HG03432 (cell line): ENCODE measurements around the gene WWTR1.
A peak's percentile ranks its signal among the peaks of the same experiment; 100 is the strongest.

Experiments
- ATAC-seq: cut with Tn5 transposase; IDR thresholded peaks from one replicate; pipeline ENCODE4 v1.9.1; 2021; ENCODE audit warnings: mild to moderate bottlenecking, moderate library complexity; ENCODE audit not compliant: unreplicated experiment

The WWTR1 gene

DNA sequence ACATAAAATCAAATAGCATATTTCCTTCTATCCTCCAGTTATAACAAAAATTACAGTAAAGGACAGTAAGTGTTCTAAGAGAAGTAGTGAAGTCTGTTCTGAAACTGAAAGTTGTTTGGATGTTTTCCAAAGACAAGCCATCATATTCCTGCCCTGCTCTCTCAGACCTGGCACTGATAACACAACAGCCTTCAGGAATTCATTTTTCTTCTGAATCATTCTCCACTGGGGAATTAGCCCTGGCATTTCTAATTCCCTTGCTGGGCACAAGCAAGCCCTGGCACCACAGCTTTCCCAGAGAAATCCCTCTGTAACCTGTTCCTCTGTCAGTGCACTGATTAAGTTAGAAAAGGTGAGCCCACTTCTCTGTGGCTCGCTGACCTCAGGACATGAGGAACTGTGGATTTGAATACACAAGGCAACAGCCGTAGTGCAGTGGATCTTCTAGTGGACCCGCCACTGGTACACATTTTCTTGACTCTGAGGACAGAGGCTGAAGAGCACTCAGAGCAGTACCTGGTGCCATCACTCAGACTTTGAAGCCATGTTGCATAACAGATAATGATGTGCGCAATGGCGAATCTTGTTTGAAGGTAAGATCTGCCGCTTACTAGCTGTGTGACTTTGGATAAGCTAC is 61.6 kb downstream of the WWTR1 start:
- ATAC-seq, result no peak

DNA sequence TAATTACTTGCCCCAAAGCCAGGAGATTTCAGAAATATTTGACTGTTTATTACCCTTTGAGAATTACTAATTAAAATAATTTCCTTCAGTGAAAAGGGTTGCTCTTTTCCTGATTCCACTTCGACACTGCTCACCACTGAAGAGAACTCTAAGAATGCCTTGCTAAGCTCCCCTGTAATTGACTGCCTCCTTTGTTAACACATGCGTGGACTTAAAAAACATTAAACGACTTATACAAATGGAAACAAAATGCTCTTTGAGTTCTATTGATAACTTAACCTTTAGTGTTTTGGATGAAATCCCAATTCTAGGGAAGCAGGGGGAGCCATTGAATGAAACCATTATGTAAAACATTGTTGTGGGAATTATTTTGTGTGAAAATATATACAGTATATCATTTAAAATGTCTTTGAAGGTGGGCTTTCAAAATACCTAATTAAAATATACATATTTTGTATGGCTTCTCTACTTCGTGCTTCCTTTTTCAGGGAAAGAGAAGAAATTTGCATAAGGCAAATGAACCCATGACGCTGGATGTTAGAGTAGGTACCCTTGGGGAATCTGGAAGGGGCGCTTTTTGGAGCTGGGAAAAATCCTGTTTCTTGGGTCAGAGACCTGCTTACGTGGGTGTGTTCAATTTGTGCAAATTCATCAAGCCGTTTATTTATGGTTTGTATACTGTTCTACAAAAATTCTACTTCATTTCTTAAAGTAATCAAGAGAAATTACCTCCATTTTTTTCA is 64.2 kb downstream of the WWTR1 start:
- no peak for ATAC-seq

DNA sequence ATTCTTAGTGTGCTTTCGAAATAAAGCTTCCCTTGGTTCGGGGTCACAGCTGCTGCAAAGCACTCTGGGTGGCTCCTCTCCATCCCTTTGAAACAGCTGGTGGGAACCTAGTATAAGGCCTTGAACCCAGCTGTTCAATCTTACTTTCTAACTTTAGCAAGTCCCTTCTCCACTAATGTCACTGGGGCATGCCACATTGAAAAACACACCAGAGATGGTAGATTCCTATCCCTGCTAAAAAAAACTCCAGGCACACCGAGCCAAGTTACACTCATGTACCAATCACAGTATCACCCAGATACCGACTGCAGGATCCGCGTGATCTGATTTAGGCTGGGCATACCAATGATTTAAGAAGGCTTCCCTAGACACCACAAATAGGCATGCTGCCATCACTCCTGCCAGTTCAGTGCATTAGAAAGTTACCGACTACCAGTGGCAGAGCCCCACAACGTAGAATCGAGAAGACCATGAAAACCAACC is 65.0 kb downstream of the WWTR1 start:
- no peak for ATAC-seq

DNA sequence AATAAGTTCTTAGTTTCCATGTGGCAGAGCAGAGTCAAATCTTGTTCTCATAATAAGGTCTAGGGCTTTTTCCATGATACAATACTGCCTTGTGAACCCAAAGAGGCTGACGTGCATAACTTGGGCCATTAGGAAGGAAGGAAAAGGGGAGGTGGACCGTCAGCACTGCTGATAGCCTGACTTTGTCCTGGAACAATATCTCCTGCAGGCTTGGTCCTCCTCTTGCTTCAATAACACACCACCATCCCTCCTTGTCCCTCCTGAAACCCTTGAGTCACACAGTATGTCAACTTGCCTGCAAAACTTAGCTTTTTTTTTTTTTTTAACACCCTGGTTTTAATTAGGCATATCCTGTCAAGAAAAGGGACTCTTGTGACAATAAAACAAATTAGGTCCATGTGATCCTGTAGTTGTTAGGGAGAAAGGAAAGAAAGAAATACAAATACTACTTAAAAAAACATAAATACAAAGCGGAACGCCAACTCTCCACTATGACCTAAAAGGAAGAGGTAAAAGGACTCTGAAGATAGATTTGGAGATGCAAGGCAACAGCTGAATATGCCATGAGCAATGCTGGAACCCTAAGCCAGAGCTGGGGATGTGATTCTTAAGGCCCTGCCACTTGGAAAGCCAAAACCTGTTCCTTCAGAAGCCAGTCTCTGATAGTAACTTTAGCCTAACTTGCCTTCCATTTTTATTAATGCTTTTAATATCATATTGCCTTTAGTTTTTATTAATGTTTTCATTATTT is 67.0 kb downstream of the WWTR1 start:
- ATAC-seq, result no peak

DNA sequence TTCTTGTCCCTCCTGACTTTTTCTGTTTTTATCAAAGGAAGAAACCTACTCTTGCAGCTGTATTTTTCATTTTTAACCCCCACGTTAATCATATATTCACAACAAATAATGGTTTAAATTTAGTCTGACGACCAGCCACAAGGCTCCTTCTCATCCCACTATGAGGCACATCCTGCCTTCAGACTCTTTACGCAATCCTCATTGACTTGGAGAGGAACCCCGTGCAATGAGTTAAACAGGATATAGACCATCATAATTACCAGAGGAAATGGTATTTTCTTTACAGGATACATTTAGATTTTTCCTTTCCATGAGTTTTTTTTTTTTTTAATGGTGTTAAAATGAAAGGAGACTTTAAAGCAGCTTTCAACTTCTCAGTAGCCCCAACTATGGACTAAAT is 68.5 kb downstream of the WWTR1 start:
- no peak for ATAC-seq

DNA sequence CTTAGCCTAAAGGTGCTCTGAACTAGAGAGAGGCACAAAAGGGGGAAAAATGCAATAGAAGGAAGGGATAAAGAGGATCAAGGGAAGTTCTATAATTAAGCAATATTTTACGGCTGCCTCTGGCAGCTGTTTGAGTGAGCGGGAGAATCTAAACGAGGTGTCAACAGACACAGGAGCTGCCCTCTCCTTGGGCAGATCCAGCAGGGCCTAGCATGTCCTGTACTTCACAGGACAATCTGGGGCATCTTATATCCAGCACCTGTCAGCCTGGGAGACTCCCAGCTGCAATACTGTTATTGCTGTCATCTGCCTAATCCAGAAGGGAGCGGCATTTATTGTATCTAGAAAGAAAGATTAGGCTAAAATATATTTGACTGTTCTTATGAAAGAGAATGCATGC is 68.9 kb downstream of the WWTR1 start:
- no peak for ATAC-seq

DNA sequence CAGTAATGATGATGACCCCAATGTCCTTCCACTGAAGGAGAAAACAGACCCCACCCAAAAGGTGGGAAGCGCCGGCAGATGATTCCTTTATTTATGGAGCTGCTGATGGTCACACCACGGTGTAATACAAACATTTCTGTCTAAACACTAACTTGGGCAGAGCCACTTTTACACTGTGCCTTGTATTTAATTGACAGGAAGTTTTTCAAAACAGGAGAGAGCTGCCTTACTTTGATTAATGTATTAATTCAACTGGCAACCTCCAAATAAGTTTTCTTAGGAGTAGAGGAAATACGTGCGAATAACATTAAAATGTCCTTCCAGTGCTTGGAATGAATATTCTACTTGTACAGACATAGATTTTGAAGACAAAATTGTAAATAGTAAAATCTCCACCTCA is 70.4 kb downstream of the WWTR1 start:
- ATAC-seq, result no peak

DNA sequence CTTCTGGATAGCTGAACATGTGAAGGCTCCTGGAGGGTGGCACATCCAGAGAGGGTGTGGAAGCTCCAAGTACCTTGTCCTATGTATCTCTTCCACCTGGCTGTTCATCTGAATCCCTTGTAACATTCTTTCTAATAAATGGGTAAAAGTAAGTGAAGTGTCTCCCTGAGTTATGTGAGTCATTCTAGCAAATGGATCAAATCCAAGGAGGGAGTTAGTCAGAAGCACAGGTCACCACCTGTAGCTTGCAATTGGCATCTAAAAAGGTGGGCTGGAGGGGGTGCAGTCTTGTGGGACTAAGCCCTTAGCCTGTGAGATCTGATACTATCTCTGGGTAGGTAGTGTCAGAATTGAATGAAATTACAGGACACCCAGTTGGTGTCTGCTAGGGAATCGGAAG is 71.0 kb downstream of the WWTR1 start:
- ATAC-seq, result no peak

DNA sequence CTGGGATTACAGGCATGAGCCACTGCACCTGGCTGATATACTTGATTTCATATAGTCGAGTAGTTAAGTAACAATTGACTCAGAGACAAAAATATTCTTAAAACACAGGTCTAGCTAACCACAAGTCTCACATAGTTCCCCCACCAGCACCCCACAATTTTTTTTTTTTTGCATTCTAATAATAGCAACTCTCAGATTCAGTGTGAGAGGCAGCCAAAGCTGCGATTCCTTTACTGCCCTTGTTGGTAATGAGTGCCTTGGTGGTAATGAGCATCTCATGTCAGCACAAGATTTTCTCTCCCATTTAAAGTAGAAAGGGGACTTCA is 72.5 kb downstream of the WWTR1 start:
- ATAC-seq, result peak; percentile 90

DNA sequence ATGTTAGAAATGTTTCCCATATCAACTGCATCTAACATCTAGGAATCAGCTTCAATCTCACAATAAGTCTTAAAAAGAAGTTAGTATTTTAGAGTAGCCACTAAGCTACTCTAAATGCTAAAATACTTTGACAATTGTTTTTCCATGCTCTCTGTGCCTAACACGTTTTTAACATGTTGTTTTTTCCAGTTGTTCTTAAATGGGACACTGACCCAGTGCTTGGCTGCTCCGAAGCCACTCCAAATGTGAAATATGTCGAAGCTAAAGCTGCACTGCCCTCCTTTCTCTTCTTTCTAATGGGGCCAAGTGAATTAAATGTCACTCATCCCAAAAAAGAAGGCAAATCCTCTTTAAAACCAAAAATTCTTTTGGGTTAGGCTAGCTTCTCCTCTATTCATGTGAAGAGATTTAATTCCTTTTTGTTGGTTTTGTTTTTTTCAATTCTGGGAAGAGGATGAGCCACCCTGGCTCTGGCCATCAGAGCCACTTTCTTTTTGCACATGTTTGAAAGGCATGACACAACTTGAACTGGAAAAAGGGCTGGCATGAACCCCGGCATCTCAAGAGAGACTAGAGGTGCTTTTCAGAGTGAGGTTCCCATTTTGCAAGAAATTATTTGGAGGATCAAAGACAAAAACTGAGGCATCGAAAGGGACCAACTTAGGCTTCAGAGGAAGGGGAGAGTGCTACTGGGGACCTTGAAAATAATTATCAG is 73.7 kb downstream of the WWTR1 start:
- ATAC-seq, result no peak

DNA sequence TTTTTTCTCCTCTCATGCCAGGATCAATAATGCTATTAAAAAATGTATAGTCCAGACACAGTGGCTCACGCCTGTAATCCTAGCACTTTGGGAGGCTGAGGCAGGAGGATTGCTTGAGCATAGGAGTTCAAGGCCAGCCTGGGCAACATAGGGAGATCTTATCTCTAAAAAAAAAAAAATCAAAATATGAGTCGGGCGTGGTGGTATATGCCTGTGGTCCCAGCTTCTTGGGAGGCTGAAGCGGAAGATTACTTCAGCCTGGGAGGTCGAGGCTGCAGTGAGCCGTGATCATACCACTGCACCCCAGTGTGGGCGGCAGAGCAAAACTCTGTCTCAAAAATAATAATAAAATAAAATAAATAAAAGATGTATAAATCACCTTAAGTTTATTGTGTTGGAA is 75.4 kb downstream of the WWTR1 start:
- no peak for ATAC-seq

DNA sequence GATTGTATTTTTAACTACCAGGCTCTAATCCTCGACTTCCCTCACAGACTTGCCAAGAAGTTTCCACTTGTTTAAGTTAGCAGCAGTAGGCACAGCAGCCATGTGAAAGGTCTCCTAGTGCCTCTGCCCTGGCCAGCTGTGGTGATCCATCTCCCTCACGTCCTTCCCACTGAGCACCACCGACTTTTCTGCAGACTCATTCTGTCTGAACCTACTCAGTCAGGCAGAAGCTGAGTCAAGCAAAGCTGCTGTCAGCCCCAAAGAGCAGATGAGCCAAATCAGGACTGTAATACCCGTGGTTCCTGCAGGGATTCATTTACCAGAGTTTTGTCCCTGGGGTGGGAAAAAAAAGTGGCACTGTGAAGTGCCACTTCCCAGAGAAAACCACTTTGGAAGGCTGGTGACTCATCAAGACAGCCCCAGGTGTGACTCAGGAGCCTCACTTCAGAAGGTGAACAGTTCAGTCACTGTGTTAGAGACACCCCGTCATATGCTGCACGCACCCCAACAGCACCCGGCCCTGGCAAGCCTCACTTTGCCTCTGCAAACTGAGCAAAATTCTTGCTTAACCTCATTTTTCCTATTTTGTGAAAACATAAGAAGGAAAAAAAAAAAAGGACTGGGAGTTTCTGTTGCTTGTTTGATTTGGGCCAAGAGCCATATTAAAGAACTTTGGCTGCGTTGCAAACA is 76.0 kb downstream of the WWTR1 start:
- peak; percentile 30 for ATAC-seq

DNA sequence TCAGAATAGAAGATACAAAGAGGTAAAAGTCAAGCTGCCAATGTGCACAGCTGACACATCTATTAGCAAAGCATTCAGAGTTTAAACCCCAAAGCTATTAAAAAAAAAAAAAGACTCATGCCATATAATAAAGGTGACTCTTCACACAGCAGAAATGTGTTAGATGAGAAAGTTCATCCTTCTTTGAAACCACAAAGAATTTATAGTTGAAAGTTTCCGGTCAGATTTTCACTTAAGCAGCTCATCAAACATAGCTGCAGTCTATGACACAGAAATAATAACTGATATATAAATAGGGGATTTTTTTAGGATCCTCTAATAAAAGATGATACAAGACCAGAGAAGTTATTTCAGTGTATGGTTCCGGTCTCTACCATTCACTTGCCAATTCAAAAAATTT is 76.6 kb downstream of the WWTR1 start:
- peak; percentile 33 for ATAC-seq

DNA sequence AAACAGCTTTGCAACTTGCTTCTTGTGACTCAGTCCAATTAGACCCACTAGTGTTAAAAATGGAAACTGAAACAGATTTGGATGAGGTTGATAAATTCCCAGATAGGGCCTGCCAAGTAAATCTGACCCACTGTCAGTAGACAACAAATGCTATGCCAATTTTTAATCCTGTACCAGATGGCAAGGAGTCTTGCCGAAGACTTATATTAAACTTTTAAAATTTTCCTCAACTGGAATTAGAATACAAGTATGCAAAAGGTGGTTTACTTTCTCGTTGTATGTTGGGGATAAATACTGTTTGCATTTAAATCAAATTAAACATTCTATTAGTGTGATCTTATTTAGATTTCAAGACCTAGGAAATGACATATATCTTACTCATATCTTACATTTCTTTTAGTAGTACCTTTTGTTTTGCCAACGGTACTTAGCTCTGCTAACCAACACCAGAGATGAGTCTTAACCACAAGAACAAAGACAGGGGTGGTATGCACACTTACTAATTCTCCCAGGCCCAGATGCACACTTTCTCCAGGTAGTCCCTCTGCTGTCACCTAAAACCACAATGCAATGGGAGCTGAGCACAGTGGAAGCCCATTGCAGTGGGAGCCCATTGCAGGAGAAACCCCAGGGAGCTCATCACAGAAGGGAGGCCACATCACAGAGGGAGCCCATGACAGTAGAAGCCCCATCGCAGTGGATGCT is 77.8 kb downstream of the WWTR1 start:
- ATAC-seq, result peak; percentile 42

DNA sequence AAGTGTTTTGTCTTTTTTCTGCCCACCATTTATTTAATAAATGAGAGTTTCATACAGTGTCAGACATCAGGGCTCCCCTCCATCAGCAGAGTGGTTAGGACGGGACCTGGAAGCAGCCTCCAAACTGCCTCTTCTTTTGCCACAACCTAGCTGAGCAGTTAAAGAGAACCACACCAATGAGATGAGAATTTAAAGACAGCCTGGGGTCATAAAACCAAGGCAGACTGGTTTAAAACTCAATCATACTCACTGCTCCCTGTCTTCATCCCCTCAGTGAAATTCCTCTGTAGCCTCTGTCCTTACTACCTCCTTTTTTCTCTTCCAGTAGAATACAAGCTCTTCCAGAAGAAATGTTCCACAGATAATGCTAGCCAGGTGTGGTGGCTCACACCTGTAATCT is 78.7 kb downstream of the WWTR1 start:
- ATAC-seq, result no peak

DNA sequence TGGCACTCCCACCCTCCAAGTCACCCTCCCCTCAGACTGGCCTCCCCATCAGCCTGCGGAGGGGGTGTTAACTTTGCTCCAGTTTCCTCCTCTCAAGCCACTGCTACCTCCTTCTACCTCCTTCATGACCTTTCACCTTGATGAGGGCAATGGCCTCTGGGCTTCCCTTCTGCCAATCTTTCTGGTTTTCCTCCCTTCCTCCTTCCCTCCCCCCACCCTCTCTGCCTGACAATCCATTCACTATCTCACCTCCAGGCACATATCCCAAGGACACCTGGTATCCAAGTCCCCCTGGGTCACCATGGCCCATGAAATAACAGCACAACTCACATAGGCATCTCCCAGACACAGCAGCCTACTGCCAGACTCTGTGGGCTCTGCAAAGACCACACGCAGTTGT is 80.0 kb downstream of the WWTR1 start:
- no peak for ATAC-seq

DNA sequence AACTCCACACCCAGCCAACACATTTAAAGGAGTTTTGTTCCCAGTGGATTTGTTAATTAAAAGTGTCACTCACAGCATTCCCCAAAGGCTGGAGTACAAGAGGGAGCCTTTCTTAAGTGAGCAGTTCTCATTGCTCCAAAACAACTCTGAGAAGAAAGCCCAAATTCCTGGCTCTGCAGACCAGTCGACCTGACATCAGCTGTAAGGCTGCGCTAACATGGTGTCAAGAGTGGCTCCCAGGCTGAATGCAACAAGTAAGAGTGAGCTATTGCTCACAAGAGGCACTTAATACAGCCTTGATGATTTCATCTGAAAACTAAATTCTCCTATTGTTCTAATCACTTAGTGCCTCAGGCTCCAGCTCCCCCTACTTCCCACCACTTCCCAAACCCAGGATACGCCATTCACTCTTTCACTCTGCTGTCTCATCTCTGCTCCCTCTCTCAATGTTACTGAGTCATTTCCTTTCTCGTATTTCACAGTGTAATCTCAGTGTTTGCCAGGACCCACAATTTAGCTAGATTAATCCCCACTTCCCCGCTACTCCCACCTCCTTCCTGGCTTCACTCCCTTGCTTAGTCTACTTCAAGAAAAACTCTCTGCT is 81.8 kb downstream of the WWTR1 start:
- ATAC-seq, result peak; percentile 69

DNA sequence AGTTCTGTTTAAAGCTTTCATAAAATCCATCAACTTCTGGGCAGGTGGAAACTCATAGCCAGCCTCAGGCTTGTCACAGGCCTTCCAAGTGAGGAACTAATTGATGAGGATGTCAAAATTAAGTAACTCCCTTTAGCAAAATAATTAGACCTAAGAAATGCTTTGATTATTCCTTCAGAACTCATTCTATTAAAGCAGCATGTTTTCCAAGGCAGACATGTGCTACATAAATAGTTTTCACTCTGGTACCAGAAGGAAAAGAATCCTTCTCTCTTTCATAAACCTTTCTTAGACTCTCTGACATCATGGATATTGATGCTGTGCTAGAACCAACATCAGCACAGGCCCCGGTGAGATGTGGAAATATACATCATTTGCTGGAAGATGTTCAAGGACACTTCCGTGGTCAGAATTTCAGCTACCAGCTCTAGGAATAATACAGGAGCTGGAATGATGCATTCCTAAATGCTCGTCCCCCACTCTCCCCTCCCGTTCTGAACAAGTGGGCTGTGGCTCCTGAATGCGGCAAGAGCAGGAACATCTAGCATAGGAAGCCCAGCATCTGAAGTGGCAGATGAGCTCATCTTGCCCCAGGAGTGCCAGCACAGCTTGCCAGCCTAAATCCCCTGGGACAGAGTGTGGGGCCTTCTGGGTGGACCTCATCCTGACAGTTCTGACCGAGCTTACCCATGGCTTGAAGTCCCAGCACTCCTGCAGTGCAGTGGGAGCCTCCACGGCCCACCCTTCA is 82.4 kb downstream of the WWTR1 start:
- no peak for ATAC-seq

DNA sequence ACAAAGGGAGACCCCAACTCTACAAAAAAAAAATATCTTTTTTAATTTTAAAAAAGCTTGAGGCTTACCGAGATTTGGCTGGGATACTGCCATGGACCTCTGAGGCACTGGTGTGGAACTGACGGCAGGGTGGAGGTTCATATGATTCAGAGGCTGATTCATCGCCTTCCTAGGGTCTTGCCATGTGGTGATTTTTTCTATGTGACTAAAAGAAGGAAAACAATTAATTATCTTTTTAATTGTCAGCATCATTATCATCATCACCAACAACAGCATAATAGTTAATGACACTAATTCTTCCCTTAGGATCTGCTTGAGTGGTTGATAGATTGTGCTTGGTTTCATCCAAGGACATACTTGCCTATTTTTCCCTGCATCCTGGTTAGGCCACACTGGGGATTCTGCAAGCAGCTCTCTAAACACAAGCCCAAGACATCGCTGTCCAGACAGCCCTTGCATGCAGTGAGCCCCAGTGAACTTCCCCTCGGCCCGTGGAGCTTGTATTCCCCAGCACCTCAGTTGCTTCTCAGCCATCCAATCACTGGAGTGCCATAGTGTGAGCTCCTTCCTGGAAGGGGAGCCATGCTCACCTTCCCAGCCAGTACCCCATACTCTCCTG is 84.9 kb downstream of the WWTR1 start:
- no peak for ATAC-seq
